ENCODE measurements around the gene CAND1. TPM values are rescaled to one million over a fixed set of nuclear protein-coding genes. Genes with fewer than 3 reads are reported as not detected.

The CAND1 gene
- total RNA-seq, 1 experiment from 2014 or later, result 230 TPM

DNA sequence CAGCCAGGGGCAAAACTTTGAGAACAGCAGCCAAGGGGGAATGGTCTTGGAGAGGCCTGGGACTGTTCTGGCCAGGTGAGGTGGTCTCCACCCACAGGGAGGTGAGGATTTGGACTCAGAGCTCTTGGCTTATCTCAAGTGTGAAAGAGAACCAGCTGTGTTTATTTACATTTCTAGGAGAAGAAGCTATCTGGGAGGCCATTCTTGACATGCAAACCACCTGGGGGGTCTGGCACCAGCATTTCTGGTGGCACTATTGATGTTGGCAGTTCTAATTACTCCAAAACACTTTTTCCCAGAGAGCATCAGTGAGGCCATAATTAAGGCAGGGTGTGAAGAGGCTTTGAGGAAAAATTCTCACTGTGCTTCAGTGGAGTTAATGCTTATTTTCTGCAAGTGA lies 95.1 kb downstream of the CAND1 start:
- no peak overlapping the region for H3K56ac ChIP-seq (ENCODE audit: insufficient read length, low read depth, low read length)
- H3K23ac ChIP-seq (ENCODE audit: insufficient read length, low read depth, low read length), result no peak overlapping the region
- H2BK5ac ChIP-seq (ENCODE audit: insufficient read length, low read length), result no peak overlapping the region
- no peak for DNase-seq
- H3K4me1 Mint-ChIP-seq, result peaks cover 13 to 17% of the 10 kb centered on the region in 2 experiments
- H4K5ac ChIP-seq (ENCODE audit: insufficient read length, low read depth, low read length), result no peak overlapping the region
- no peak overlapping the region for H3T11ph ChIP-seq (ENCODE audit: low read length)
- no peaks in the 10 kb centered on the region for H3K23me2 ChIP-seq (ENCODE audit: insufficient read length, low read depth, low read length, poor library complexity, severe bottlenecking)
- no peak overlapping the region for H3K18ac ChIP-seq (ENCODE audit: insufficient read length, low read depth, low read length)
- H3K9ac ChIP-seq (ENCODE audit: extremely low read depth, insufficient read length, low read length), result no peak overlapping the region
- no peak overlapping the region for H2AFZ ChIP-seq (ENCODE audit: low read length)
- peaks cover 0 to 19% (median 0%) of the 10 kb centered on the region in 3 experiments; a peak in 4 of 7 replicates for H3K36me3 Mint-ChIP-seq (ENCODE audit: insufficient read depth in 1 of 3, low read depth in 3 of 3)
- peak overlapping the region in 1 of 3 experiments; percentile 58; a peak in 1 of 7 replicates for H3K27ac Mint-ChIP-seq
- no peaks in the 10 kb centered on the region for H3K9me3 ChIP-seq (ENCODE audit: control insufficient read depth, low read depth, low read length)
- H3K9me3 Mint-ChIP-seq, result peaks cover 4 to 11% of the 10 kb centered on the region in 2 experiments; a peak in 2 of 5 replicates
- H3K27me3 ChIP-seq (ENCODE audit: insufficient read depth, low read length), result no peaks in the 10 kb centered on the region
- H4K8ac ChIP-seq (replicated peaks; ENCODE audit: insufficient read length, low read depth, low read length), result no peak overlapping the region
- H3K14ac ChIP-seq (ENCODE audit: insufficient read depth, low read length), result no peak overlapping the region
- H3K27me3 Mint-ChIP-seq (ENCODE audit: low read depth), result no peaks in the 10 kb centered on the region
- H2BK15ac ChIP-seq (ENCODE audit: low read depth, low read length), result no peak overlapping the region
- no peak overlapping the region for H4K91ac ChIP-seq (ENCODE audit: insufficient read length, low read depth, low read length)
- H3K4me1 ChIP-seq (ENCODE audit: insufficient read depth, low read length), result no peaks in the 10 kb centered on the region
- no peak overlapping the region for H2BK120ac ChIP-seq (ENCODE audit: low read depth, low read length, poor library complexity, severe bottlenecking)
- no peak overlapping the region for H3K4ac ChIP-seq (ENCODE audit: low read depth, low read length)
- no peak overlapping the region for H2BK20ac ChIP-seq (ENCODE audit: low read depth, low read length, poor library complexity, severe bottlenecking)
- H3K4me3 Mint-ChIP-seq, result no peak overlapping the region
- no peak overlapping the region for H2AK5ac ChIP-seq (ENCODE audit: insufficient read length, low read length)
- no peaks in the 10 kb centered on the region for H3K79me1 ChIP-seq (ENCODE audit: insufficient read depth, low read depth, low read length, poor library complexity, severe bottlenecking)
- H3K79me2 ChIP-seq (ENCODE audit: insufficient read depth, low read length), result no peaks in the 10 kb centered on the region
- no peaks in the 10 kb centered on the region for H4K20me1 ChIP-seq (ENCODE audit: control insufficient read depth, insufficient read depth, insufficient read length)
- H3K27ac ChIP-seq (ENCODE audit: insufficient read length, low read depth, low read length), result no peak overlapping the region
- TF ChIP-seq, protein P1, sequence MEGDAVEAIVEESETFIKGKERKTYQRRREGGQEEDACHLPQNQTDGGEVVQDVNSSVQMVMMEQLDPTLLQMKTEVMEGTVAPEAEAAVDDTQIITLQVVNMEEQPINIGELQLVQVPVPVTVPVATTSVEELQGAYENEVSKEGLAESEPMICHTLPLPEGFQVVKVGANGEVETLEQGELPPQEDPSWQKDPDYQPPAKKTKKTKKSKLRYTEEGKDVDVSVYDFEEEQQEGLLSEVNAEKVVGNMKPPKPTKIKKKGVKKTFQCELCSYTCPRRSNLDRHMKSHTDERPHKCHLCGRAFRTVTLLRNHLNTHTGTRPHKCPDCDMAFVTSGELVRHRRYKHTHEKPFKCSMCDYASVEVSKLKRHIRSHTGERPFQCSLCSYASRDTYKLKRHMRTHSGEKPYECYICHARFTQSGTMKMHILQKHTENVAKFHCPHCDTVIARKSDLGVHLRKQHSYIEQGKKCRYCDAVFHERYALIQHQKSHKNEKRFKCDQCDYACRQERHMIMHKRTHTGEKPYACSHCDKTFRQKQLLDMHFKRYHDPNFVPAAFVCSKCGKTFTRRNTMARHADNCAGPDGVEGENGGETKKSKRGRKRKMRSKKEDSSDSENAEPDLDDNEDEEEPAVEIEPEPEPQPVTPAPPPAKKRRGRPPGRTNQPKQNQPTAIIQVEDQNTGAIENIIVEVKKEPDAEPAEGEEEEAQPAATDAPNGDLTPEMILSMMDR (conservative IDR thresholded peaks at IDR 0.05), result no peak
- no peak overlapping the region for H2BK12ac ChIP-seq (ENCODE audit: insufficient read length, low read depth, low read length)
- H3K4me2 ChIP-seq (ENCODE audit: insufficient read depth, insufficient read length, low read length), result no peak overlapping the region

Measured in H9 (cell line).